Measurements from ENCODE around the gene GRB2. TPM values are rescaled to one million over a fixed set of nuclear protein-coding genes. Genes with fewer than 3 reads are reported as not detected.
A peak's percentile ranks its signal among the peaks of the same experiment; 100 is the strongest.

Gene GRB2
- total and polyA plus RNA-seq, 4 donors, result 51.0 to 198 (median 114) TPM

GRCh38 chr17:75289115-75289831, 116.2 kb downstream of the GRB2 start, which contains the start of gene SLC25A19:
SLC25A19 (minus strand) TSS chr17:75289433; CDS start chr17:75286764, 2,669 bp downstream.
- TF ChIP-seq CTCF (IDR thresholded peaks at IDR 0.05; ENCODE audit: control extremely low read depth, extremely low read depth), result peak; percentile 0
- 0% methylated on average over 63 to 65 of the region's 65 CpGs for WGBS, 2 donors
- ATAC-seq (ENCODE audit: insufficient read depth, low FRiP score), result peak; percentile 97

GRCh38 chr17:75288770-75289114, 116.7 kb downstream of the GRB2 start:
- Histone ChIP-seq H3K36me3 (ENCODE audit: control insufficient read depth in 4 of 4, insufficient read depth in 4 of 4, low read length in 4 of 4) (peaks cover 0 to 7% (median 2%) of the 10 kb centered on the region in 4 donors), H3K4me3 (peak overlapping the region; percentile 54), H3K4me1 (ENCODE audit: control insufficient read depth in 5 of 5, insufficient read depth in 5 of 5, low read length in 5 of 5) (peaks cover 0 to 8% (median 0%) of the 10 kb centered on the region in 5 donors), H3K27ac (ENCODE audit: low read depth in 1 of 2, low read length in 1 of 2) (peak overlapping the region; percentile 54 to 91), H3K9me3 (ENCODE audit: control insufficient read depth in 4 of 4, insufficient read depth in 3 of 4, low read length in 3 of 4) (no peaks in the 10 kb centered on the region), H3K27me3 (ENCODE audit: control insufficient read depth in 3 of 3, insufficient read depth in 3 of 3, low read length in 2 of 3) (no peaks in the 10 kb centered on the region), H3K9ac (ENCODE audit: insufficient read depth in 1 of 2, low read length in 2 of 2) (peak overlapping the region in 1 of 2 donors; percentile 73)
- DNase-seq (peak in 1 of 3 donors; percentile 19), ATAC-seq (ENCODE audit: insufficient read depth, low FRiP score) (peak; percentile 28)
- WGBS, 2 donors, result 0% methylated on average over 14 of the region's 14 CpGs
- TF ChIP-seq CTCF (IDR thresholded peaks at IDR 0.05; ENCODE audit: control extremely low read depth, extremely low read depth), result no peak

More at GRCh38 chr17:75289115-75289831, 116.2 kb downstream of the GRB2 start, which contains the start of gene SLC25A19:
- H3K36me3 ChIP-seq (ENCODE audit: control insufficient read depth in 4 of 4, insufficient read depth in 4 of 4, low read length in 4 of 4), result peaks cover 0 to 7% (median 2%) of the 10 kb centered on the region in 4 donors
- no peaks in the 10 kb centered on the region for H3K9me3 ChIP-seq (ENCODE audit: control insufficient read depth in 4 of 4, insufficient read depth in 3 of 4, low read length in 3 of 4)
- peak within 1 kb of the TSS; percentile 54 for H3K4me3 ChIP-seq
- H3K9ac ChIP-seq (ENCODE audit: insufficient read depth in 1 of 2, low read length in 2 of 2), result peak within 1 kb of the TSS in 1 of 2 donors; percentile 85
- H3K27me3 ChIP-seq (ENCODE audit: control insufficient read depth in 3 of 3, insufficient read depth in 3 of 3, low read length in 2 of 3), result no peaks in the 10 kb centered on the region
- peaks cover 0 to 8% (median 0%) of the 10 kb centered on the region in 5 donors for H3K4me1 ChIP-seq (ENCODE audit: control insufficient read depth in 5 of 5, insufficient read depth in 5 of 5, low read length in 5 of 5)
- DNase-seq, result peak; percentile 99
- H3K27ac ChIP-seq (ENCODE audit: low read depth in 1 of 2, low read length in 1 of 2), result peak within 1 kb of the TSS; percentile 91 to 93

DNA sequence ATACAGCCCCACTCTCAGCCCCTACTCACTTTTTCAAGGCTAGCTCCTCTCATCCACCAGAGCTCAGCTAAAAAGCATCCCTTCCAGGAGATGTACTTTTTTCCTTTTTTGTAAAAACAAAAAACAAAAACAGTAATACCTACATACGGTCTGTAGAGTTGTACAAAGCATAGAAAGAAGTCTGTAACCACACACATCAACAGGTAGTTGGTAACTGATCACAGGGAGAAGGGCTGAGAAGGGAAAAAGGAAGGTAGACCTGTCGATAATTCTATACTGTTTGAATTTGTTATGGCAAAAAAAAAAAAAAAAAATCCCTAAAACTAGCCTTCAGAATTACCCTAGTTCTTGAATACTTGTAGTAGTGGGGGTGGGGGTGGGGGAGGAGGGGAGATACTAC, 117.1 kb downstream of the GRB2 start:
- DNase-seq, result no peak
- H3K9ac ChIP-seq (ENCODE audit: insufficient read depth in 1 of 2, low read length in 2 of 2), result no peak overlapping the region

More for the DNA sequence above, 117.1 kb downstream of the GRB2 start:
- no peak overlapping the region for H3K27ac ChIP-seq (ENCODE audit: low read depth in 1 of 2, low read length in 1 of 2)
- H3K27me3 ChIP-seq (ENCODE audit: control insufficient read depth in 3 of 3, insufficient read depth in 3 of 3, low read length in 2 of 3), result no peaks in the 10 kb centered on the region
- no peak overlapping the region for H3K4me3 ChIP-seq
- peaks cover 0 to 8% (median 0%) of the 10 kb centered on the region in 5 donors for H3K4me1 ChIP-seq (ENCODE audit: control insufficient read depth in 5 of 5, insufficient read depth in 5 of 5, low read length in 5 of 5)
- peaks cover 0 to 7% (median 2%) of the 10 kb centered on the region in 4 donors for H3K36me3 ChIP-seq (ENCODE audit: control insufficient read depth in 4 of 4, insufficient read depth in 4 of 4, low read length in 4 of 4)
- 17 to 18% methylated on average over 2 of the region's 2 CpGs for WGBS, 2 donors
- no peak for ATAC-seq (ENCODE audit: insufficient read depth, low FRiP score)
- no peak for TF ChIP-seq CTCF (IDR thresholded peaks at IDR 0.05; ENCODE audit: control extremely low read depth, extremely low read depth)
- H3K9me3 ChIP-seq (ENCODE audit: control insufficient read depth in 4 of 4, insufficient read depth in 3 of 4, low read length in 3 of 4), result no peaks in the 10 kb centered on the region

Data from lung (tissue), 12 donors.